AG08395 (cell line): ENCODE measurements around the gene RHBDD2.
A peak's percentile ranks its signal among the peaks of the same experiment; 100 is the strongest.
"Not testable (repeated sequence)": the region's sequence is repeated elsewhere in the genome, so short reads cannot be mapped to it uniquely, and the experiment has no call there.

Experiments used
- DNase-seq: peaks from one replicate; pipeline ENCODE4 v3.0.0; 2012; ENCODE audit warnings: mixed read lengths, low spot score

RHBDD2 gene

DNA sequence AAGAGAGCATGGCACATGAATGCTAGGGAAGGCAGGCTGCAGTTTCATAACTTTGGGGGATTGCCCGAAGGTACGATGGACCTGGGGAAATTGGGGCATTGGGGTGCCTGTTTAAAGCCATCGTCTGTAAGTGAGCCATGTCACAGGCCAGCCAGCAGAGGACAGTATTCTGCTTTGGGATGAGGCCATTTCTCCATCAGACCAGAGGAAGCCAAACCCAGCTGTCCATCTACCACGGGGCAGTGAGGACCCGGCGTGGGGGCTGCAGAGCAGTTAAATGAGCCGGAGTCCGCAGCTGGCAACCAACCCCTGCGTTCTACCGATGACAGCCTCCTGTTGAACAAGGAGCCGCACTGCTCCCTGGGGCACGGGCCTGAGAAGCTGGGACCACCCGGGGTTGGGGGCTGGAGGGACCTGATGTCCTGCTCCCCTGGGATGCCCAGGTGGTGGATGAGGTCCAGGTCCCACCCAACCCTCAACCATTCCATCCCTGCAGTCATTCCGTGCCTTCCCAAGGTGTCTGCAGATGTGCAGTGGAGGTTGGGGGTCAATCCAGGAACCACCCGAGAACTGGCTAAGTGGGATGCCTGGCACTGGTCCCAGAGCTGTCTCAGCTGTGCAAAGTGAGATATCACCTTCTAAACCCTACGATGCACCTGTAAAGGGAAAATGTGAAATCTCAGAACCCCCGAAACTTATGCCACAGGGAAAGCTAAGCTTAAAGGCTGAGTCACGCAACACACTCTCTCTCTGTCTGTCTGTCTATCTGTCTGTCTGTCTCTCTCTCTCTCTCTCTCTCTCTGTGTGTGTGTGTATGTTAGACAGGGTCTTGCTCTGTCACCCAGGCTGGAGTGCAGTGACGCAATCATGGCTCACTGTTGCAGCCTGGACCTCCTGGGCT lies 12.1 kb upstream of the RHBDD2 start:
- DNase-seq: peak; percentile 79

- no peak for DNase-seq
Observed at GRCh38 chr7:75867390-75867717, 11.5 kb upstream of the RHBDD2 start.

DNA sequence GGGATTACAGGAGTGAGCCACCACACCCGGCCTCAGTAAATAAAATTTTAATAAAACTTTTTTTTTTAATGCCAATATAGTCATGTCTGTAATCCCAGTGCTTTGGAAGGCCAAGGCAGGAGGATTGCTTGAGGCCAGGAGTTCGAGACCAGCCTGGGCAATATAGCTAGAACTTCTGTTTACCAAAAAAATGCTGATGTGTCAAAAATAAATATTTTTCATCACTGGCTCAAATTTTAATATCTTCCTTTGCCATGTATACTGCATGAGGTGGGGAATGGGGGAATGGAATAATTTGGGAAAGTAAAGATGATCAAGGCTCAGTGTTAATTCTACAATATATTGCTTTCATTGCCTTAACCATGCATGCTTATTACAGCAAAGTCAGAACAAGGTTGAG lies 10.7 kb upstream of the RHBDD2 start:
- no peak for DNase-seq

DNA sequence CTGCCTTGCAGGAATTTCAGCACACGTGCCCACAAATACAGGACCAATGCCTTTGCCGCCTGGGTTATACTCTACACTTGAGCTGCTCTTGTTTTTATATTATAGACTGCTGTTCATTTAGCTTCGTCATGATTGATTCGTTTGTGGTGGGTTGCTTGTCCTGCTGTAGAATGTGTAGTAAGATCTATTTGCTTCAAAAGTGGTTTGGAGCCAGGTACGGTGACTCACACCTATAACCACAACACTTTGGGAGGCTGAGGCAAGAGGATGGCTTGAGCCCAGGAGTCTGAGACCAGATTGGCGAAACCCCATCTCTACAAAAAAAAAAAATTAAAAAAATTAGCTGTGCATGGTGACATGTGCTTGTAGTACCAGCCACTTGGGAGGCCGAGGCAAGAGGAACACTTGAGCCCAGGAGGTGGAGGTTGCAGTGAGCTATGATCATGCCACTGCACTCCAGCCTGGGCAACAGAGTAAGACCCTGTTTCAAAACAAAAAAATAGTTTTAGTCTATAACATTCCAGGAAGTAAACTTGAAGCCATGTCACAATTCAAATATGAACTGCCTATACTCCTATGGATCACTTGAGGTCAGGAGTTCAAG lies 9.0 kb upstream of the RHBDD2 start:
- DNase-seq: no peak

DNA sequence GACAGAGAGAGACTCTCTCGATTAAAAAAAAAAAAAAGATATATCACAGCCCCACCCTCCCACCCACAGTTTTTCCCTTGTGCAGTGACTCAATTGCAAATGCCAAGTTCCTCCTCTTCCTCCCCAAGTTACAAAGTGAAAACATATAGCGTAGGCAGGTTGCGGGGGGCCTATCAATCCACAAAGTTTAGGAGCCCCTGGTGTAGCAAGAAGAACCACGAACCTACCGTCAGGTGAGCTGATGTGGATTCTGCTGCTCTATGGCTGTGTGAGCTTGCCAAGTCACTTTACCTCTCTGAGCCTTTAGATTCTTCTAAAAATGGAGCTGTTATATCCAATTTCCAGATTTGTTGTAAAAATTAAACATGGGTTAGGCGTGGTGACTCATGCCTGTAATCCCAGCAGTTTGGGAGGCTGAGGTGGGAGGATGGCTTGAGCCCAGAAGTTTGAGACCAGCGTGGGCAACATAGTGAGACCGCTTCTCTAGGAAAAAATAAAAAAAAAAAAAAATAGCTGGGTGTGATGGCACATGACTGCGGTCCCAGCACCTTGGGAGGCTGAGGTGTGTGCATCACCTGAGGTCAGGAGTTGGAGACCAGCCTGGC lies 8.2 kb upstream of the RHBDD2 start:
- DNase-seq: no peak

DNA sequence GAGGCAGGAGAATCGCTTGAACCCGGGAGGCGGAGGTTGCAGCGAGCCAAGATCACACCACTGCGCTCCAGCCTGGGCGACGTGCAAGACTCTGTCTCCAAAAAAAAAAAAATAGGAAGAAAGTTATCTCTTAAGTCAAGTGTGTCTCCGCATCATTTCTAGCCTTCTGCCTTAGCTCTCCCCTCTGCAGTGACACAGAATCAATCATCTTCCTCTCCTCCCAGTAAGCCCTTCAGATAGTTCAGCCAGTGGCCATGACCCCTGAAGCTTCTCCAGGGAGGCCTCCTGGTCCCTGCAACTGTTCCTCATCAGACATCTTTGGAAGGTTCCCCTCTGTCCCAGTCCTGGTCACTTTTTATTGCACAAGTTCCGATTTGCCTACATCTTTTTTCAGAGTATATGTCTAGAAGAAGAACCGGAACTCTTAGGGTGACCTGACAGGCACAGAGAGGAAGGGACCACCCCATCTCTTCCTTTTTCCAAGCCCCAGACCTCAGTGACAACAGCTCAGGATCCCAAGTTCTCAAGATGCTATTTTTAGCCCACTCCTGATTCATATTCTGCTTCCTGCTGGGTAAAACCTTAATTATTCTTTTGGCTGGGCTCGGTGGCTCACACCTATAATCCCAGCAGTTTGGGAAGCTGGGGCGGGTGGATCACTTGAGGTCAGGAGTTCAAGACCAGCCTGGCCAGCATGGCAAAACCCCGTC lies 6.6 kb upstream of the RHBDD2 start:
- DNase-seq: peak; percentile 40

DNA sequence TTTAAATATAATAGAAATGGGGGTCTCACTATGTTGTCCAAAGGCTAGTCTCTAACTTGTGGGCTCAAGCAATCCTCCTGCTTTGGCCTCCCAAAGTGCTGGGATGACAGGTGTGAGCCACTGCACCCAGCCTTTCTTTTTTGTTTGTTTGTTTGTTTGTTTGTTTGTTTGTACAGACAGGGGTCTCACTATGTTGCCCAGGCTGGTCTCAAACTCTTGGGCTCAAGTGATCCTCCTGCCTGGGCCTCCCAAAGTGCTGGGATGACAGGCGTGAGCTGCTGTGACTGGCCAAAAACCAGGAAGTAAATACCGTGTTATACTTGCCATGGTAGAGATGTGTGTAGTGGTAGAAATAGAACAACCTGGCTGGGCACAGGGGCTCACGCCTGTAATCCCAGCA lies 4.7 kb upstream of the RHBDD2 start:
- DNase-seq: not testable (repeated sequence)

GRCh38 chr7:75875113-75876080 lies 3.4 kb upstream of the RHBDD2 start:
- DNase-seq: no peak

DNA sequence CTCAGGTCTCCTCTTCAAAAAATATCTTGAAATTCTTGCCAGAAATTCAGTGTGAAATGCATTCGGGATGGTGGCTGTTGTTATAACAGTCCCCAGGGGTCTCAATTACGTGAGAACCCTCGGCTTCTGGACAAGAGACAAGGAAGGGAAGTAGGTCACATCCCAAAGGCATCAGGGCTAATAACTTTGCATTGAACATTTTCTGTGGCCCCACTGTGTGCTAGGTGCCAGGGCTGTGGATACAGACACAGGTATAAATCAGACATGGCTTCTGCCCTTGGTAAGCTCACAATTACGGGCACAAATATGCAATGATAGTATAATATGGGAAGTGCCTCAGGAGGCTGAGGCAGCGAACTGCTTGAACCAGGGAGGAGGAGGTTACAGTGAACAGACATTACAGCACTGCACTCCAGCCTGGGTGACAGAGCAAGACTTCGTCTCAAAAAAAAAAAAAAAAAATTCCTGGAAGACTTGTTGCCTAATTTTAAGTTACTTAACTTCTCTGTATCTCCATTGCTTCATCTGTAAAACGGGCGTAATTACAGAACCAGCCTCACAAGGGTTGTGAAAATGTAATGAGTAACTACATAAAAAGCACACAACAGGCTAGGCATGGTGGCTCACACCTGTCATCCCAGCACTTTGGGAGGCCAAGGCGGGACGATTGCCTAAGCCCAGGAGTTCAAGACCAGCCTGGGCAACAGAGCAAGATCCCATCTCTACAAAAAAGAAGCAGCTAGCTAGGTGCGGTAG lies 2.5 kb upstream of the RHBDD2 start:
- no peak for DNase-seq

- no peak for DNase-seq
Observed at GRCh38 chr7:75878312-75878768, 494 bp upstream of the RHBDD2 start.

DNA sequence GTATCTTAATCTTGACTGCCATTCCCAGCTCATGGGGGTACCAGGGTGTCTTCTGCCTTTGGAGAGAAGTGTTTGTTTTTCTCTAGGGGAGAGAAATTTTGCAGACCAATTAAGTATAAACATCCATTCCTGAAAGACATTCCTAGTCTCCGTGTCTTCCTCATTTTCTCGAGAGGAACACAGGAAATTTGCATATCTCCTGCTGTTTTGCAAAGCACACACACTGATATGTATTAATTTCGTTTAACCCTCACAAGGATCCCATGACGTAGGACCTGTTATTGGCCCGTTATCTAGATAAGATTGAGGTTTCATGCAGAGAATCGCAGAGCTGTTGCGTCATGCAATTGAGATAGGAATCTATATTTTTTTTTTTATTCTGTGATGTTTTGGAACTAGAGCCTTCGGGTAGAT lies 944 bp downstream of the RHBDD2 start:
- DNase-seq: no peak

DNA sequence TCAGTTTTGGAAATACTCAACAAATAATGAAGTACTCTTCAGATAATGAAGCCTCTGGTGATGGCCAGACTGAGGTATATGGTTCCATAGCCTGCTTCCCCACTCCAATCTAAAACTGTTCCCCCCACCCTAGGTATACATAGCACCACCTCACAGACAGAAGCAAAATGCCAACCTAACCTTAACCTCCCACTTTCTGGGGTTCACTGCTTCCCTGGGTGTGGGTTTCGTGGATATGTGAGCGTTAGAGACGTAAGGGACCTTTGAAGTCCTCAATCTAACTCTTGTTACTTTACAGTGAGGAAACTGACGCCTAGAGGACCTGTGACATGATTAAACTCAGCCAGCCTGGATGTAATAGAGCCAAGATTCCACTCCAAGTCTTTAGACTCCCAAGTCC lies 1.4 kb downstream of the RHBDD2 start:
- DNase-seq: no peak

DNA sequence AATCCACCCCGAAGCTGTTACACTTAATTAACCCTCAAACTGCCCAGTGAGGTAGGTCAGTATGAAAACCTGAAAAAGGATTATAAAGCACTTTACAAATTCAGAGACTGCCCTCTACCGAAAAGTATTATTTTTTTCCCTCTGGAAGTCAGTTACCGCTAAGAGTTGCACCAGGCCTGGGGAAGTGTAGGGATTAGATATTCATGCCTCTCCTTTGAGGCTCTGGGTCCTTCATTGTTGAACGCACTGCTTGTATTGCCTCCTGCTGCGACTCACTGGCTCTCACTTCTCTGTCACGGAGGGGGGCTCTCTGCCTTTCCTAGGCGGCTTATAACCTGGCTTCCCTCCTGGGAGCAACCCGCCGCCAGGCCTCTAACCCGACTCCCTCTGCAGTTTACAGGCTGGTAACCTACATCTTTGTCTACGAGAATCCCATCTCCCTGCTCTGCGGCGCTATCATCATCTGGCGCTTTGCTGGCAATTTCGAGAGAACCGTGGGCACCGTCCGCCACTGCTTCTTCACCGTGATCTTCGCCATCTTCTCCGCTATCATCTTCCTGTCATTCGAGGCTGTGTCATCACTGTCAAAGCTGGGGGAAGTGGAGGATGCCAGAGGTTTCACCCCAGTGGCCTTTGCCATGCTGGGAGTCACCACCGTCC lies 2.7 kb downstream of the RHBDD2 start:
- DNase-seq: no peak

GRCh38 chr7:75883265-75883824 lies 4.5 kb downstream of the RHBDD2 start:
- DNase-seq: not testable (repeated sequence)

- DNase-seq: no peak
Observed at GRCh38 chr7:75884476-75884875, 5.6 kb downstream of the RHBDD2 start.

- DNase-seq: no peak
Observed at GRCh38 chr7:75885036-75885435, 6.2 kb downstream of the RHBDD2 start.

DNA sequence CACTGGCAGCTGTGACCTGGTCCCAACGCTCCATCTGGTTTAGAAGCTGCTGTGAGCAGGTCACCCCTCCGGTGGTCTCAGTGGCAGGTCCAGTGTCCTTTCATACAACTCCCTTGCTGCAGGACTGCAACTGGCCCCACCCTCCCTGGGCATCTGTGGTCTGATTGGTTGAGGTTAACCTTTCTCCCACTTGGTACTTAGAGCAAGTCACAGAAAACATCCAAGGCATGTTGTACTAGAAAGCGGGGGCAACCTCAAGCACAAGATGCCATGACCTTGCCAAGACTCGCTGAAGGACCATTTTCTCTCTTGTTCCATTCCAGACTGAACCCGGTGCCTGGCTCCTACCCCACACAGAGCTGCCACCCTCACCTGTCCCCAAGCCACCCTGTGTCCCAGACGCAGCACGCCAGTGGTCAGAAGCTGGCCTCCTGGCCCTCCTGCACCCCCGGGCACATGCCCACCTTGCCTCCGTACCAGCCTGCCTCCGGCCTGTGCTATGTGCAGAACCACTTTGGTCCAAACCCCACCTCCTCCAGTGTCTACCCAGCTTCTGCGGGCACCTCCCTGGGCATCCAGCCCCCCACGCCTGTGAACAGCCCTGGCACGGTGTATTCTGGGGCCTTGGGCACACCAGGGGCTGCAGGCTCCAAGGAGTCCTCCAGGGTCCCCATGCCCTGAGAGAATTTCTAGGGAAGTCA lies 9.0 kb downstream of the RHBDD2 start:
- no peak for DNase-seq

DNA sequence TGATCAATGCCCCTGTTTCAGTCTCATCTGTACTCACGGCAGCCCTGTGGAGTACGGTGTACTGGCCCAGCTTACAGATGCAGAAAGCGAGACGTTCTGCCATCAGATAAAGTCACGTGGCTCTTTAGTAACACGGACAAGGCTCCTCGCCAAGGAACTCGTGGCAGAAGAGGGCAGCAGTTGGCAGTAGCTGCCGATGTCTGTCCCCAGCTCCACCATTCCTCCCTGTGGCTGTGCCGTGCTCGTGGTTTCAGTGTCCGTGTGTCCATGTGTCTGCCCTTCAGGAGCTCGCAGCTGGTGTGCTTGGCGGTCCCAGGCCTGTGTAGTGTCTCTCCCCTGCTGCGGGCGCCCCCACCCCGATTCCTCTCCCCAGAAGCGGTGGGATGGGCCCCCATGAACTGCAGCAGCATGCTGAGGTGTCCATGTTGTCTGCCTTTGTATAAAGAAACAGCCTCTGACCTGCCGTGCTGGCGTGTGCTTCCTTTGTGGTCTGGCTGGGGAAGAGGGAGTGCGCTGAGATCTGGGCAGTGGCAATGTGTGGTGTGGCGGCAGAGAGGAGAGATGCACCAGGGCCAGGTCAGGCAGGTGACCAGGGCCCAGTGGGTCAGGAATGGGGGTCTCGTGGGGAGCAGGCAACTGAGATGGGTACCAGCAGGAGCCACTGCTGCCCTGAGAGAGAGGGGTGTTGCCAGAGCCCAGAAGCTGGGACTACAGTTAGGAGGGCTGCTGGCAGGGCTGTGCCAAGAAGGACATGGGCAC lies 9.8 kb downstream of the RHBDD2 start:
- no peak for DNase-seq
